K562 (cell line): ENCODE data around the gene LY6G6D. TPM values are rescaled to one million over a fixed set of nuclear protein-coding genes. Genes with fewer than 3 reads are reported as not detected.
A peak's percentile ranks its signal among the peaks of the same experiment; 100 is the strongest.

Experiments
- ARID1B ChIP-seq: fragments of 450-650 bp; IDR thresholded peaks from 2 replicates; pipeline ENCODE4 v1.6.1; 2016; ENCODE audit warnings: antibody characterized with exemption, mild to moderate bottlenecking, inconsistent platforms
- EP400 ChIP-seq: fragments of 450-650 bp; IDR thresholded peaks from 2 replicates; pipeline ENCODE4 v1.6.1; 2017; ENCODE audit warnings: antibody characterized with exemption, mild to moderate bottlenecking, moderate library complexity
- HNRNPH1 ChIP-seq: fragments of 200-400 bp; formaldehyde crosslinking; optimal IDR thresholded peaks from 2 replicates; pipeline ENCODE3; 2017; ENCODE audit warnings: low read depth, mild to moderate bottlenecking, low read length, moderate library complexity
- PYGO2 ChIP-seq: fragments of 450-650 bp; IDR thresholded peaks from 2 replicates; pipeline ENCODE4 v1.6.1; 2016; ENCODE audit warnings: mild to moderate bottlenecking, missing genetic modification characterization, moderate library complexity, missing compliant biosample characterization
- TOE1 ChIP-seq, 2 experiments: fragments of 450-650 bp in 1 of 2; sonication (generic) in 1 of 2; formaldehyde crosslinking in 1 of 2; IDR thresholded peaks; 2 replicates each; pipeline versions ENCODE4 v1.7.1 to v1.8.0; 2016 to 2022; ENCODE audit warnings: borderline replicate concordance in 2 of 2, mild to moderate bottlenecking in 2 of 2, antibody characterized with exemption in 1 of 2, inconsistent platforms in 1 of 2, low read depth in 1 of 2, missing genetic modification reagents in 1 of 2, moderate library complexity in 1 of 2
- ZKSCAN1 ChIP-seq: fragments of 150-350 bp; IDR thresholded peaks from 2 replicates; pipeline ENCODE4 v1.6.1; 2016; ENCODE audit warnings: low read depth, low read length
- ZNF668 ChIP-seq: fragments of 250-450 bp; sonication (Bioruptor Pico); IDR thresholded peaks from 2 replicates; pipeline ENCODE4 v1.8.0; 2022; ENCODE audit warnings: mild to moderate bottlenecking, inconsistent platforms
- polyA plus RNA-seq, 8 experiments: library from polyadenylated mRNA; depleted of rRNA in 4 of 8; stranded (reverse) in 5 of 8; unstranded in 3 of 8; fragments of >200 nt; fragmentation: Nextera tagmentation in 2 of 8; fragmentation: Illumina TruSeq in 1 of 8; extraction: Ambion mirVana in 2 of 8; extraction: Trizol in 1 of 8; gene quantifications; 2 replicates each; pipeline versions ENCODE4 v1.2.1 to v1.2.3, GENCODE V29; 2011 to 2014; ENCODE audit warnings: inconsistent platforms in 1 of 8, missing spikeins in 1 of 8
- total RNA-seq, 7 experiments: library from RNA; depleted of rRNA in 6 of 7; stranded (reverse); fragments of >200 nt in 6 of 7; fragmentation: Illumina TruSeq in 2 of 7; extraction: Trizol in 2 of 7; gene quantifications; 2 replicates each; pipeline versions ENCODE4 v1.2.1 to v1.2.3, GENCODE V29; 2011 to 2021; ENCODE audit warnings: low replicate concordance in 1 of 7
- TF ChIP-seq, protein P1 (sequence below): fragments of 450-650 bp; IDR thresholded peaks from 2 replicates; pipeline ENCODE4 v1.6.1; 2016; ENCODE audit warnings: missing biosample characterization, missing genetic modification characterization
- TF ChIP-seq, protein P2 (sequence below): fragments of 200-800 bp; sonication (Bioruptor generic); IDR thresholded peaks from 2 replicates; pipeline ENCODE4 v1.6.1; 2017; ENCODE audit warnings: missing genetic modification characterization, missing compliant biosample characterization
- TF ChIP-seq, protein P3 (sequence below), 2 experiments: IDR thresholded peaks in 1 of 2; conservative IDR thresholded peaks in 1 of 2; 2 replicates each; pipeline ENCODE4 v1.6.1; 2016; ENCODE audit warnings: low read depth in 2 of 2, mild to moderate bottlenecking in 1 of 2, missing compliant biosample characterization in 1 of 2, missing genetic modification characterization in 1 of 2, moderate library complexity in 1 of 2

Gene LY6G6D
- total and polyA plus RNA-seq, 9 of the 15 experiments (the other 6 are each of a cell fraction or from before 2014, with no cell fraction given), result 0.30 to 0.38 TPM; not detected in 7

DNA sequence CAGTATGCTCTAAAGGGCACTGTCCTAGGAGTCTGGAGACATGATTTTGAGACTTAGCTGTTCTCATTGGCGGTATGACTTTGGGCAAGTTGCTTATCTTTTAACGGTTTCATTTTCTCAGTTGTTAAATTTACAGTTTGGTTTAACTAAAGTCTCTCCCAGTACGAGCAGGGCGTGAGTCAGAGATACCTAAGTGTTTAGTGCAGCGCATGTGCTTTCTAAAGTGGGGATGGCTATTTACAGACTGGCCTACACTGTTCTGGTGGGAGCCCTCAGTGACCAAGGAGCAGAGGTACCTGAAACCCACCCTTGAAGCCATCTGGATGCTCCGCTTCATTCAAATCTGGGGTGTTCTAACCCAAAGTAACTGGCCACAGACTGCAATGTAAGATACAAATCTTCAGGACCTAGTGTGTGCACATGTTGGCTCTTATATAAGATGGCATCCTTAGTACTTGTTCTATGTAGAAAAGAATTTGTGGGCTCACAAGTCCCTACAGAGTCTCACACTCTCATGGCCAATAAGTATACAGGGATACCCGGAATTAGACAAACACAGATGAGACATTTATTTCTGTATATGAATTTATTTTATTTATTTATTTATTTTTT is 35.4 kb downstream of the LY6G6D start (continued):
- TF ChIP-seq HNRNPH1 (no peak), PYGO2 (tag) (no peak), ZKSCAN1 (peak; percentile 93), ZNF668 (no peak), TOE1 (IDR thresholded peaks at IDR 0.05; ENCODE audit: borderline replicate concordance) (no peak), TOE1 (CRISPR knock-in tag; IDR thresholded peaks at IDR 0.05; ENCODE audit: borderline replicate concordance, low read depth) (no peak), EP400 (peak; percentile 25; the same call in 1 of the 2 replicates), ARID1B (peak; percentile 32)
- TF ChIP-seq, protein P1, sequence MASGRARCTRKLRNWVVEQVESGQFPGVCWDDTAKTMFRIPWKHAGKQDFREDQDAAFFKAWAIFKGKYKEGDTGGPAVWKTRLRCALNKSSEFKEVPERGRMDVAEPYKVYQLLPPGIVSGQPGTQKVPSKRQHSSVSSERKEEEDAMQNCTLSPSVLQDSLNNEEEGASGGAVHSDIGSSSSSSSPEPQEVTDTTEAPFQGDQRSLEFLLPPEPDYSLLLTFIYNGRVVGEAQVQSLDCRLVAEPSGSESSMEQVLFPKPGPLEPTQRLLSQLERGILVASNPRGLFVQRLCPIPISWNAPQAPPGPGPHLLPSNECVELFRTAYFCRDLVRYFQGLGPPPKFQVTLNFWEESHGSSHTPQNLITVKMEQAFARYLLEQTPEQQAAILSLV, result no peak
- TF ChIP-seq, protein P2, sequence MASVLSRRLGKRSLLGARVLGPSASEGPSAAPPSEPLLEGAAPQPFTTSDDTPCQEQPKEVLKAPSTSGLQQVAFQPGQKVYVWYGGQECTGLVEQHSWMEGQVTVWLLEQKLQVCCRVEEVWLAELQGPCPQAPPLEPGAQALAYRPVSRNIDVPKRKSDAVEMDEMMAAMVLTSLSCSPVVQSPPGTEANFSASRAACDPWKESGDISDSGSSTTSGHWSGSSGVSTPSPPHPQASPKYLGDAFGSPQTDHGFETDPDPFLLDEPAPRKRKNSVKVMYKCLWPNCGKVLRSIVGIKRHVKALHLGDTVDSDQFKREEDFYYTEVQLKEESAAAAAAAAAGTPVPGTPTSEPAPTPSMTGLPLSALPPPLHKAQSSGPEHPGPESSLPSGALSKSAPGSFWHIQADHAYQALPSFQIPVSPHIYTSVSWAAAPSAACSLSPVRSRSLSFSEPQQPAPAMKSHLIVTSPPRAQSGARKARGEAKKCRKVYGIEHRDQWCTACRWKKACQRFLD (CRISPR knock-in tag), result peak; percentile 86; the same call in 1 of the 2 replicates
- TF ChIP-seq, protein P3, sequence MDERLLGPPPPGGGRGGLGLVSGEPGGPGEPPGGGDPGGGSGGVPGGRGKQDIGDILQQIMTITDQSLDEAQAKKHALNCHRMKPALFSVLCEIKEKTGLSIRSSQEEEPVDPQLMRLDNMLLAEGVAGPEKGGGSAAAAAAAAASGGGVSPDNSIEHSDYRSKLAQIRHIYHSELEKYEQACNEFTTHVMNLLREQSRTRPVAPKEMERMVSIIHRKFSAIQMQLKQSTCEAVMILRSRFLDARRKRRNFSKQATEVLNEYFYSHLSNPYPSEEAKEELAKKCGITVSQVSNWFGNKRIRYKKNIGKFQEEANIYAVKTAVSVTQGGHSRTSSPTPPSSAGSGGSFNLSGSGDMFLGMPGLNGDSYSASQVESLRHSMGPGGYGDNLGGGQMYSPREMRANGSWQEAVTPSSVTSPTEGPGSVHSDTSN (CRISPR knock-in tag; IDR thresholded peaks at IDR 0.05; ENCODE audit: low read depth), result no peak
- TF ChIP-seq, protein P3 (tag; conservative IDR thresholded peaks at IDR 0.05; ENCODE audit: low read depth), result no peak
